Fibroblast of mammary gland (primary cell): Measurements from ENCODE around the gene BOK.

Experiments used
- DNase-seq: peaks from one replicate; pipeline ENCODE4 v3.0.0-alpha.2; 2010; ENCODE audit warnings: low read depth
- H3K4me3 ChIP-seq: 2 replicates; pipeline ENCODE4 v1.5.1; 2011; ENCODE audit warnings: low read depth, mild to moderate bottlenecking, low read length, moderate library complexity; ENCODE audit not compliant: control insufficient read depth
- TF ChIP-seq, protein P1 (sequence below): conservative IDR thresholded peaks from 2 replicates; pipeline ENCODE4 v1.5.1; 2011; ENCODE audit warnings: low read depth, low read length, inconsistent platforms; ENCODE audit not compliant: control insufficient read depth, insufficient read depth

BOK gene

DNA sequence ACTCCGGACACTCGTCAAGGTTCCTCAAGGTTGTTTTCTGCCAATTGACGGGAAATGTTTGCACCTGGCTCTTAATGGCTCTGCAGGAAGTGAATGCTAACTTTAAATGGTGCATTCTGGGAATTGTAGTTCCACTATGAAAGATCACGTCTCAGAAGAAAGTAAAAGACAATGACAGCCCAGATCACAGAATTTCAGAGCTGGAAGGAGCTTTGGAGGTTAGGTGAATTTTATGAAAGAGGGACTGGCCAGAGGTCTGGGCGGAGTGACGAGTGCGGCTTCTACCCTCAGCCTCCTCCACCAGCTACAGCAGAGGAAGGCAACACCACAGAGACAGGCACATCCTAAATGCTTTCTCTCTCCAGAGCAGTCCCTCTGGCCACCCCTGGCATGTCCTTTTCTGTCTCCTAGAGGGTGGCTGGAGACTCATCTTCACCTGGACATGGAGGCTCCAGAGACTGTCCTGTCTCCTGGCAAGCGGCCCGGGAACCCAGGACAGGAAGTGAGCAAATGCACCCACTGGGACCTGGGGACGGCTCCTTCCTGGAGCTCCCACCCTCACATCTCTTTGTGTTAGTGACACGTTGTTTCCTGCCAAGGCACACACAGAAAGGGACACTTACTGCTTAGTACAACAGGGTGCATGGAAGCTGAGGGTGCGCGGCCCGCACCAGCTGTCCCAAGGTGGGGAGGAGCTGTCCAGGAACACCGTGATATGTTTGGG, 59.0 kb downstream of the BOK start:
- no peak for DNase-seq
- TF ChIP-seq, protein P1, sequence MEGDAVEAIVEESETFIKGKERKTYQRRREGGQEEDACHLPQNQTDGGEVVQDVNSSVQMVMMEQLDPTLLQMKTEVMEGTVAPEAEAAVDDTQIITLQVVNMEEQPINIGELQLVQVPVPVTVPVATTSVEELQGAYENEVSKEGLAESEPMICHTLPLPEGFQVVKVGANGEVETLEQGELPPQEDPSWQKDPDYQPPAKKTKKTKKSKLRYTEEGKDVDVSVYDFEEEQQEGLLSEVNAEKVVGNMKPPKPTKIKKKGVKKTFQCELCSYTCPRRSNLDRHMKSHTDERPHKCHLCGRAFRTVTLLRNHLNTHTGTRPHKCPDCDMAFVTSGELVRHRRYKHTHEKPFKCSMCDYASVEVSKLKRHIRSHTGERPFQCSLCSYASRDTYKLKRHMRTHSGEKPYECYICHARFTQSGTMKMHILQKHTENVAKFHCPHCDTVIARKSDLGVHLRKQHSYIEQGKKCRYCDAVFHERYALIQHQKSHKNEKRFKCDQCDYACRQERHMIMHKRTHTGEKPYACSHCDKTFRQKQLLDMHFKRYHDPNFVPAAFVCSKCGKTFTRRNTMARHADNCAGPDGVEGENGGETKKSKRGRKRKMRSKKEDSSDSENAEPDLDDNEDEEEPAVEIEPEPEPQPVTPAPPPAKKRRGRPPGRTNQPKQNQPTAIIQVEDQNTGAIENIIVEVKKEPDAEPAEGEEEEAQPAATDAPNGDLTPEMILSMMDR, result no peak
- H3K4me3 ChIP-seq, result no peak overlapping the region

DNA sequence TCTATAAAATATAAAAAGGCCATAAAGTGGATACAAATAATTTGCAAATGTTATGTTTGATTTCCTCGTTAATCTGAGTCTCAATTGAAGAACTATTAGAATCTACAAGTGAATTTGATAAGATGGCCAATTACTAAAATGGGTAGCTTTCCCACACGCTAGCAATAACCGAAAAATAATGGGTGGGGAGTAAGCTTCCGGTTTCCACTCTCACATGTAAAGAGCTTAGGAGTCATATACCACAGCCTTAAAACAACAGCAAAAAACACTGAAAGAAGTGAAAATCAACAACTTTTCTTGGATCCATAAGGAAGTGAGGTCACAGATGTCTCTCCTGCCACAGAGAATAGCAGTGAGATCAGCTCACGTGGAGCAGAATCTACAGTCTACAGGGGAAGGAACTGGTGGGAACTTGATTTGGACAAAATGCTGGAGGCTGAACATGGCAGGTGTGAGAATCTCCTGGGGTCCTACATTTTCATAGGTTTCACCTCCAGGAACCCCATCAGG, 59.8 kb downstream of the BOK start:
- no peak for DNase-seq
- TF ChIP-seq, protein P1, result no peak
- no peak overlapping the region for H3K4me3 ChIP-seq

DNA sequence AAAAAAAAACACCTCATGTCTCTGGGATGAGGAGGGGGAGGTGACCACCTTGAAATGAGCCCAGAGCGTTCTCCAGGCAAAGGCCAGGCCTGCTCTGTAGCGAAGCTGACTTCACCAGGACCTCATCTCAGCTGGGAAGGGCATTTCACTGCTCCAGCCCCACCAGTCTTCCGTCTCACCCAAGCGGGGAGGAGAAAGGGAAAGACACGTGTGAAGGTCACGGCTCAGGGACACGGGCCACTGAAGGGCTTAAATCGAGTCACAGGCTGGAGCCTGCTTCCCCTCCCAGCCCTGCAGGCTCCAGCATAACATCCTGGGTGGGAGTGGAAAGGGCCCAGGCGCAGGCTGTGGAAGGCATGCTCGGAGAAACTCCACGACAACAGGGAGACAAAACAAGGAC, 60.3 kb downstream of the BOK start:
- TF ChIP-seq, protein P1, result no peak

DNA sequence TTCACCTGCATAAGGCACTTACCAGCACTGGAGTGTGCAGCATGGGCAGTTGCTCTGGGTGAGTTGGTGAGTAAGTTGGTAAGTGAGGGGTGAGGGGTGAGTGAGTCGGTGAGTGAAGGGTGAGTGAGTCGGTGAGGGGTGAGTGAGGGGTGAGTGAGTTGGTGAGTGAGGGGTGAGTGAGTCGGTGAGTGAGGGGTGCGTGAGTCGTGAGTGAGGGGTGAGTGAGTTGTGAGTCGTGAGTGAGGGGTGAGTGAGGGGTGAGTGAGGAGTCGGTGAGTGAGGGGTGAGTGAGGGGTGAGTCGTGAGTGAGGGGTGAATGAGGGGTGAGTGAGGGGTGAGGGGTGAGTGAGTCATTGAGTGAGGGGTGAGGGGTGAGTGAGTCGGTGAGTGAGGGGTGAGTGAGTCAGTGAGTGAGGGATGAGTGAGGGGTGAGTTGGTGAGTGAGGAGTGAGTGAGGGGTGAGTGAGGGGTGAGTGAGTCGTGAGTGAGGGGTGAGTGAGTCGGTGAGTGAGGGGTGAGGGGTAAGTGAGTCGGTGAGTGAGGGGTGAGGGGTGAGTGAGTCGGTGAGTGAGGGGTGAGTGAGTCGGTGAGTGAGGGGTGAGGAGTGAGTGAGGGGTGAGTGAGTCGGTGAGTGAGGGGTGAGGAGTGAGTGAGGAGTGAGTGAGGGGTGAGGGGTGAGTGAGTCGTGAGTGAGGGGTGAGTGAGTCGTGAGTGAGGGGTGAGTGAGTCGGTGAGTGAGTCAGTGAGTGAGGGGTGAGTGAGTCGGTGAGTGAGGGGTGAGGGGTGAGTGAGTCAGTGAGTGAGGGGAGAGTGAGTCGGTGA, 61.3 kb downstream of the BOK start:
- DNase-seq, result no peak
- H3K4me3 ChIP-seq, result no peak overlapping the region
- TF ChIP-seq, protein P1, result no peak

More for the DNA sequence above, 60.3 kb downstream of the BOK start:
- DNase-seq, result no peak
- H3K4me3 ChIP-seq, result no peak overlapping the region

DNA sequence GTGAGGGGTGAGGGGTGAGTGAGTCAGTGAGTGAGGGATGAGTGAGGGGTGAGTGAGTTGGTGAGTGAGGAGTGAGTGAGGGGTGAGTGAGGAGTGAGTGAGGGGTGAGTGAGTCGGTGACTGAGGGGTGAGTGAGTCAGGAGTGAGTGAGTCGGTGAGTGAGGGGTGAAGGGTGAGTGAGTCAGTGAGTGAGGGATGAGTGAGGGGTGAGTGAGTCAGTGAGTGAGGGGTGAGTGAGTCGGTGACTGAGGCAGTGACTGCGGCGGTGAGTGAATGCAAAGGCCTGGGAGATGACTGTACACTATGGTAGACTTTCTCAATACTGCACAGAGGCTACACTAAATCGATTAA, 61.8 kb downstream of the BOK start:
- H3K4me3 ChIP-seq, result no peak overlapping the region
- peak; percentile 72 for DNase-seq
- TF ChIP-seq, protein P1, result no peak
